ENCODE data around the gene GDI1.

Gene GDI1

GRCh38 chrX:154437971-154438893, 1.3 kb downstream of the GDI1 start:
- no peak for DNase-seq

- no peak for DNase-seq
These were observed 2.9 kb downstream of the GDI1 start for GRCh38 chrX:154439841-154440240.

GRCh38 chrX:154440623-154441357, 3.8 kb downstream of the GDI1 start:
- DNase-seq: no peak

- no peak for DNase-seq
These were observed 4.6 kb downstream of the GDI1 start for GRCh38 chrX:154441564-154441963.

GRCh38 chrX:154441984-154442707, 5.2 kb downstream of the GDI1 start:
- no peak for DNase-seq

- no peak for DNase-seq
These were observed 6.5 kb downstream of the GDI1 start for GRCh38 chrX:154443479-154443910.

GRCh38 chrX:154443992-154444754, 7.2 kb downstream of the GDI1 start, which contains the start of gene FAM50A:
FAM50A (plus strand) TSS chrX:154444141; CDS start chrX:154444236, 95 bp downstream.
- DNase-seq: peak; percentile 72

GRCh38 chrX:154444755-154445246, 7.8 kb downstream of the GDI1 start:
- no peak for DNase-seq

- no peak for DNase-seq
These were observed 8.8 kb downstream of the GDI1 start for GRCh38 chrX:154445776-154446175.

- DNase-seq: no peak
These were observed 9.5 kb downstream of the GDI1 start for GRCh38 chrX:154446430-154446829.

GRCh38 chrX:154448484-154448883, 11.5 kb downstream of the GDI1 start:
- no peak for DNase-seq

GRCh38 chrX:154449618-154450017, 12.7 kb downstream of the GDI1 start:
- DNase-seq: no peak

- DNase-seq: no peak
These were observed 13.4 kb downstream of the GDI1 start for GRCh38 chrX:154450312-154450711.

GRCh38 chrX:154452823-154453222, 15.9 kb downstream of the GDI1 start:
- DNase-seq: no peak

- peak; percentile 36 for DNase-seq
These were observed 20.6 kb downstream of the GDI1 start for GRCh38 chrX:154457491-154458115.

GRCh38 chrX:154458116-154458953, 21.4 kb downstream of the GDI1 start, which contains the start of gene PLXNA3:
PLXNA3 (plus strand) TSS chrX:154458281; CDS start chrX:154460184, 1,903 bp downstream.
- DNase-seq: peak; percentile 60

GRCh38 chrX:154458954-154459778, 22.2 kb downstream of the GDI1 start:
- no peak for DNase-seq

- no peak for DNase-seq
These were observed 22.9 kb downstream of the GDI1 start for GRCh38 chrX:154459832-154460231.

GRCh38 chrX:154460326-154460725, 23.4 kb downstream of the GDI1 start:
- no peak for DNase-seq

- DNase-seq: no peak
These were observed 25.4 kb downstream of the GDI1 start for GRCh38 chrX:154462396-154462795.

All from stimulated activated CD4-positive, alpha-beta T cell treated with anti-CD3 and anti-CD28 coated beads, Interleukin-4, amount 100 ng/mL, for 24 hours (primary cell).